Measurements from ENCODE around the gene WDR83. TPM values are rescaled to one million over a fixed set of nuclear protein-coding genes. Genes with fewer than 3 reads are reported as not detected.
A peak's percentile ranks its signal among the peaks of the same experiment; 100 is the strongest.

WDR83 gene
- total RNA-seq, 2 experiments from 2014 or later = 14.4 to 19.6 TPM

DNA sequence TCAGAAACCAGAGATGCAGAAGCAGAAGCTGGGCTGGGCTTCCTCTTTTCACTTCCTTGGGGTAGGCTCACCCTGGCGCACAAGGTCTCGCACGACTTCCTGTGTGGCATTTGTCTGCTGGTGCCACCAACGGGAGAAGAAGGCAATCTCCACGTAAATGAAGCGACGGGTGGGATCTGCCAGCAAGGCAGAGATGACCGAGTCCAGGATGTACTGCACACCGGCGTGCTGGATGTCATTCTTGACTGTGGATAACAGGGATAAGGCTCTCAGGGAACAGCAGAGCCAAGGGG, 1.4 kb upstream of the WDR83 start:
- peaks cover 38% of the 10 kb centered on the region for H3K36me3 Mint-ChIP-seq (ENCODE audit: low read depth)
- ChIA-PET POLR2A (no interaction called here), CTCF (interaction anchor here (1.1 to 2.0 kb wide), 2 partner anchors 25 to 101 kb away, joined by 3 to 9 read pairs; no protein-coding TSS in a partner anchor)
- H3K9me3 Mint-ChIP-seq = no peaks in the 10 kb centered on the region
- H3K27ac Mint-ChIP-seq = peak overlapping the region; percentile 77
- peaks cover 53% of the 10 kb centered on the region for H3K4me1 Mint-ChIP-seq
- peak overlapping the region; percentile 96 for H3K4me3 Mint-ChIP-seq
- DNase-seq = peak; percentile 80
- no peaks in the 10 kb centered on the region for H3K27me3 Mint-ChIP-seq

DNA sequence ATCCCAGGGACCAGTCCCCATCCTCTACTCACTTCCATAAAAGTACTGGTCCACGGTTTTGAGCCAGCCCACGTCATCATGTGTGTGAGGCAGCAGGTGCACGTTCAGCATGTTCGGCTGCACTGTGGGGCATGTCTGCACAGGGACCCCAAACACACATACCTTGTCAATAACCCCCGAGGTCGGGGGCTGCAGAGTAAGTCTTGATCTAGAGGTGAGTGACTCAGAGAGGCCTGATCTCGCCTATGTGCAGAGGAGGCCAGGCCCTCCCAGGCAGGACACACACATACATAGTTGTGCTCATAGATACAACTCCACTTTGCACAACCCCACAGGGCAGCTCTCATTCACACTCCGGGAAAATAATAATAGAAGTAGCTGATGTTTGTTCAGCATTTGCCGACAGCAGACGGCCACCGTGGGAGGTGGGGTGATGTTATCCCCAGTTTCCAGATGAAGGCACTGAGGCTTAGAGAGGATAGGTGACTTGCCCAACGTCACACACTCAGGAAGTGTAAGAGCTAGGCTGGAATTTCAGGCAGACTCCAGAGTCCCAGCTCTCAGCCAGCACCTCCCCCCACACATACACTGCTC, 839 bp upstream of the WDR83 start:
- H3K4me3 Mint-ChIP-seq = peak overlapping the region; percentile 96
- peaks cover 34% of the 10 kb centered on the region for H3K36me3 Mint-ChIP-seq (ENCODE audit: low read depth)
- CTCF ChIA-PET = interaction anchor here (1.0 to 2.0 kb wide), 5 partner anchors 8 to 102 kb away, joined by 3 to 9 read pairs (median 3); no protein-coding TSS in a partner anchor
- DNase-seq = no peak
- H3K4me1 Mint-ChIP-seq = peaks cover 57% of the 10 kb centered on the region
- H3K9me3 Mint-ChIP-seq = no peaks in the 10 kb centered on the region
- no peaks in the 10 kb centered on the region for H3K27me3 Mint-ChIP-seq
- POLR2A ChIA-PET = no interaction called here
- peak overlapping the region; percentile 77 for H3K27ac Mint-ChIP-seq

DNA sequence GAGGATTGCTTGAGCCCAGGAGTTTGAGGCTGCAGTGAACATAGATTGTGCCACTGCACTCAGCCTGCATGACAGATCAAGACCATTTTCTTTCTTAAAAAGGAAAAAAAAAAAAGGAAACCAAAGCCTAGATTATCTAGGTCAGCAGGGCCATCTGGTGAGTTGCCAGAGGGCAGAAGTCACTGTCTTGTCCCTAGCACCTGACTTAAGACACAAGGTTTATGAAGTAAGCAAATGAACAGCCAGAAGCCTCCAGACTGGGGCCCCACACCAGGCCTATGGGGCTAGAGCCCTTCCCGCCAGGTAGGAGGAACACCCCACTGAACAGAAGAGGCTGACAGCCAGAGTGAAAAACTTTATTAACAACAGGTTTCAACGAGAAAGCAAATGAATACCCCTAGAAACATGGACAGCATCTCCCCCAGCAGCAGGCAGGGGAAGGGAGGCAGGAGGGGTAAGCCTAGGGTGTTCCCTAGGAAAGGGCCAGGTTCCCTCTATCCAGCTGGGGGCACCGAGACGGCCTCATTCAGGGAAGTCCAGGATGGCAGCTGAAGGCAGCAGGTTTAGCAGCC, 1.2 kb downstream of the WDR83 start:
- no peak for DNase-seq
- Mint-ChIP-seq H3K36me3 (ENCODE audit: low read depth) (peaks cover 30% of the 10 kb centered on the region), H3K27ac (peak overlapping the region; percentile 99), H3K4me3 (peak overlapping the region; percentile 96), H3K9me3 (no peaks in the 10 kb centered on the region), H3K4me1 (peaks cover 63% of the 10 kb centered on the region), H3K27me3 (no peaks in the 10 kb centered on the region)
- ChIA-PET CTCF (interaction anchor here (1.0 kb wide), 1 partner anchor 28 kb away, joined by 4 read pairs; no protein-coding TSS in a partner anchor), POLR2A (no interaction called here)

DNA sequence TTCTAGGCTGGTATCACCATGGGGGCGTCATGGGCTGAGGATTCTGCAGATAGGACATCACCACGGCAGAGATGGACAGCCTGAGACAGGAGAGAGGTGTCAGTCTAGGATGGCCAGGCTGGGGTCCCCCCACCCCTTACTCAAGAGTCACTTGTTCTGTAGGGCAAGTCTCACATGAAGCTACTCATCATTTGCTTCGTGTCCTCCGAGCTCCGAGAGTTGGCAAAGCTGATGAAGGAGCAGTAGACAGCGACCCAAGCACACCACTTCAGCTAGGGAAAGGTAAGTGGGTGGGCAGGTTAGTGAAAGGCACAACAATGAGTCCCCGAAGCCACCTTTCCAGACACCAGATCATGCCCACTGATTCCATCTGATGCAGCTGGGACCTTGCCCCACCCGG, 1.7 kb downstream of the WDR83 start:
- ChIA-PET POLR2A (interaction anchor here (1.0 kb wide), 1 partner anchor 10 kb away, joined by 8 read pairs; no protein-coding TSS in a partner anchor), CTCF (interaction anchor here (1.0 to 4.4 kb wide), 2 partner anchors 12 to 28 kb away, joined by 4 to 23 read pairs; partner anchors contain the start of gene DHPS)
- Mint-ChIP-seq H3K27ac (peak overlapping the region; percentile 99), H3K36me3 (ENCODE audit: low read depth) (peaks cover 26% of the 10 kb centered on the region), H3K4me3 (peak overlapping the region; percentile 96), H3K4me1 (peaks cover 62% of the 10 kb centered on the region), H3K9me3 (no peaks in the 10 kb centered on the region), H3K27me3 (no peaks in the 10 kb centered on the region)
- DNase-seq = no peak

DNA sequence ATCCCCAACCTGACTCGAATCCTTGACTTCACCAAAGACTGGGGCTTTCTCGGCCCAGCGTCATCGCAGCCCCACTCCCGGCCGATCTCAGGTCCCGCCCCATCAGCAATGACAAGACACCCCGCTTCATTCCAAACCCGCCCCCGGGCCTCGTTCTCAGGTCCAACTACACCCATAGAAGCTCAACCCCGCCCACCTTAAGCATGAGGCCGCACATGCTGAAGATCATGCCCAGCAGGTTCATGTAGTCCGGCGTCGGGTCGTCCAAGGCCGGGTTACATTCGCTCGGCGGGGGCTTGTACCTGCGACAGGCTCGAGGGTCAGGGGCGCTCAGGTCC, 2.3 kb downstream of the WDR83 start:
- peak overlapping the region; percentile 99 for H3K27ac Mint-ChIP-seq

GRCh38 chr19:12669270-12670158, 2.9 kb downstream of the WDR83 start:
- H3K36me3 Mint-ChIP-seq (ENCODE audit: low read depth) = peaks cover 24% of the 10 kb centered on the region
- DNase-seq = peak; percentile 78
- H3K27ac Mint-ChIP-seq = peak overlapping the region; percentile 99
- no peaks in the 10 kb centered on the region for H3K27me3 Mint-ChIP-seq
- H3K4me1 Mint-ChIP-seq = peaks cover 54% of the 10 kb centered on the region
- POLR2A ChIA-PET = interaction anchor here (1.0 kb wide), 1 partner anchor 9 kb away, joined by 8 read pairs; no protein-coding TSS in a partner anchor
- CTCF ChIA-PET = interaction anchor here (0.9 to 4.4 kb wide), 3 partner anchors 11 to 509 kb away, joined by 3 to 23 read pairs (median 5); partner anchors contain the start of gene DHPS
- H3K9me3 Mint-ChIP-seq = no peaks in the 10 kb centered on the region
- peak overlapping the region; percentile 96 for H3K4me3 Mint-ChIP-seq

More for the DNA sequence above, 2.3 kb downstream of the WDR83 start:
- H3K9me3 Mint-ChIP-seq = no peaks in the 10 kb centered on the region
- H3K4me3 Mint-ChIP-seq = peak overlapping the region; percentile 96
- H3K36me3 Mint-ChIP-seq (ENCODE audit: low read depth) = peaks cover 22% of the 10 kb centered on the region
- H3K27me3 Mint-ChIP-seq = no peaks in the 10 kb centered on the region
- CTCF ChIA-PET = interaction anchor here (0.9 to 4.4 kb wide), 4 partner anchors 11 to 508 kb away, joined by 3 to 23 read pairs (median 4); partner anchors contain the start of gene DHPS
- H3K4me1 Mint-ChIP-seq = peaks cover 59% of the 10 kb centered on the region
- peak; percentile 74 for DNase-seq
- POLR2A ChIA-PET = interaction anchor here (1.0 kb wide), 1 partner anchor 9 kb away, joined by 8 read pairs; no protein-coding TSS in a partner anchor

- Mint-ChIP-seq H3K27ac (peak overlapping the region; percentile 99), H3K9me3 (no peaks in the 10 kb centered on the region), H3K4me1 (peaks cover 45% of the 10 kb centered on the region), H3K4me3 (peak overlapping the region; percentile 96), H3K27me3 (no peaks in the 10 kb centered on the region), H3K36me3 (ENCODE audit: low read depth) (peaks cover 18% of the 10 kb centered on the region)
- DNase-seq = no peak
- CTCF ChIA-PET = interaction anchor here (1.9 to 4.4 kb wide), 2 partner anchors 10 to 103 kb away, joined by 6 to 23 read pairs; partner anchors contain the start of gene DHPS
- POLR2A ChIA-PET = no interaction called here
These were observed 3.7 kb downstream of the WDR83 start for GRCh38 chr19:12670159-12670928.

DNA sequence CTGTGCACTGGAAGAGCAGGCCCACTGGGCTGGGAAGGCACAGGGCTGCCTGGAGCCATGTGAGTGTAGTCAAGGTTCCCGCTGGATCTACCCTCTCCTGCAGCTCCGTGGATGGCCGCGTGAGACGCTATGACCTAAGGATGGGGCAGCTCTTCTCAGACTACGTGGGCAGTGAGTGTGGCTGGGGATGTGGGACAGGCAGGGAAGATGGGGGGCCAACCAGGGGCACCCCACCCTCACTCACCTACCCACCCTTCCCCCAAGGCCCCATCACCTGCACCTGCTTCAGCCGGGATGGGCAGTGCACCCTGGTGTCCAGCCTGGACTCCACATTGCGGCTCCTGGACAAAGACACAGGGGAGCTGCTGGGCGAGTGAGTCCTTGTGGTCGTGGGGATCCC, 6.1 kb downstream of the WDR83 start:
- CTCF ChIA-PET = interaction anchor here (0.8 to 4.4 kb wide), 8 partner anchors 7 to 378 kb away, joined by 3 to 23 read pairs (median 4); partner anchors contain the start of genes DHPS, ZNF44 and ZNF563
- DNase-seq = no peak
- Mint-ChIP-seq H3K4me1 (peaks cover 39% of the 10 kb centered on the region), H3K36me3 (ENCODE audit: low read depth) (peaks cover 25% of the 10 kb centered on the region), H3K27me3 (no peaks in the 10 kb centered on the region), H3K27ac (no peak overlapping the region), H3K9me3 (no peaks in the 10 kb centered on the region), H3K4me3 (no peak overlapping the region)
- POLR2A ChIA-PET = no interaction called here

- H3K27ac Mint-ChIP-seq = peak overlapping the region; percentile 31
These were observed 8.8 kb downstream of the WDR83 start for GRCh38 chr19:12675399-12675798.

GRCh38 chr19:12675940-12676339, 9.3 kb downstream of the WDR83 start:
- H3K27ac Mint-ChIP-seq = no peak overlapping the region

More at GRCh38 chr19:12675399-12675798, 8.8 kb downstream of the WDR83 start:
- H3K36me3 Mint-ChIP-seq (ENCODE audit: low read depth) = peaks cover 34% of the 10 kb centered on the region
- no peaks in the 10 kb centered on the region for H3K27me3 Mint-ChIP-seq
- peaks cover 30% of the 10 kb centered on the region for H3K4me1 Mint-ChIP-seq
- ChIA-PET CTCF (interaction anchor here (1.2 to 1.9 kb wide), 3 partner anchors 9 to 290 kb away, joined by 3 to 6 read pairs (median 4); partner anchors contain the start of genes MAN2B1 and WDR83), POLR2A (no interaction called here)
- H3K4me3 Mint-ChIP-seq = no peak overlapping the region
- no peaks in the 10 kb centered on the region for H3K9me3 Mint-ChIP-seq
- DNase-seq = no peak

DNA sequence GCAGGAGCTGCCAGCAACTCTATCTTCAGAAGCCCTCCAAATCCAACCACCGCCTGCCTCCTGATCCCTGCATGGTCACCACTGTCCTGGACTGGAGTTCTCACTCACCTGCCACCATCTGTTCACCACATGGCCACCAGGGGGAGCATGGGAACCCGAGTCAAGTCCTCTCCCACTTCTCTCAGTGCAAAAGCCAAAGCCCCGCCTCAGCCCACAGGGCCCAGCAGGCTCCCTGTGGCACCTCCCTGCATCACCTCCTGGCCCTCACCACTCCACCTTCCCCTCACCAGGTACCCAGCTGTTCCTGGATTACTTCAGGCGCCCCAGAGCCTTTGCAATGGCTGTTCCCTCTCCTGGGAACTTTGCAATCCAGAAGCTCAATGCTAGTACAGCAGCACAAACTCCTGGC, 9.8 kb downstream of the WDR83 start:
- H3K4me1 Mint-ChIP-seq = peaks cover 30% of the 10 kb centered on the region
- peaks cover 38% of the 10 kb centered on the region for H3K36me3 Mint-ChIP-seq (ENCODE audit: low read depth)
- H3K9me3 Mint-ChIP-seq = no peaks in the 10 kb centered on the region
- CTCF ChIA-PET = interaction anchor here (0.7 to 2.2 kb wide), 10 partner anchors 10 to 289 kb away, joined by 3 to 7 read pairs (median 4); partner anchors contain the start of genes MAN2B1 and WDR83
- no peaks in the 10 kb centered on the region for H3K27me3 Mint-ChIP-seq
- no peak overlapping the region for H3K4me3 Mint-ChIP-seq
- H3K27ac Mint-ChIP-seq = no peak overlapping the region
- peak; percentile 91 for DNase-seq
- POLR2A ChIA-PET = no interaction called here

More at GRCh38 chr19:12675940-12676339, 9.3 kb downstream of the WDR83 start:
- DNase-seq = no peak
- Mint-ChIP-seq H3K4me1 (peaks cover 27% of the 10 kb centered on the region), H3K9me3 (no peaks in the 10 kb centered on the region), H3K36me3 (ENCODE audit: low read depth) (peaks cover 35% of the 10 kb centered on the region), H3K4me3 (no peak overlapping the region), H3K27me3 (no peaks in the 10 kb centered on the region)
- ChIA-PET CTCF (interaction anchor here (0.9 to 2.2 kb wide), 7 partner anchors 10 to 289 kb away, joined by 3 to 7 read pairs (median 4); partner anchors contain the start of genes MAN2B1 and WDR83), POLR2A (no interaction called here)

GRCh38 chr19:12676928-12677327, 10.3 kb downstream of the WDR83 start:
- H3K9me3 Mint-ChIP-seq = no peaks in the 10 kb centered on the region
- H3K4me3 Mint-ChIP-seq = no peak overlapping the region
- H3K27me3 Mint-ChIP-seq = no peaks in the 10 kb centered on the region
- no peak overlapping the region for H3K27ac Mint-ChIP-seq
- peaks cover 37% of the 10 kb centered on the region for H3K36me3 Mint-ChIP-seq (ENCODE audit: low read depth)
- CTCF ChIA-PET = interaction anchor here (0.6 to 2.2 kb wide), 11 partner anchors 14 to 1392 kb away, joined by 3 to 7 read pairs (median 3); no protein-coding TSS in a partner anchor
- DNase-seq = no peak
- POLR2A ChIA-PET = no interaction called here
- peaks cover 28% of the 10 kb centered on the region for H3K4me1 Mint-ChIP-seq

All from activated CD4-positive, alpha-beta T cell treated with anti-CD3 and anti-CD28 coated beads, Interleukin-2, amount 10 ng/mL, durations not matched to agents 7 days and 5 days (primary cell).